Activated CD4-positive, alpha-beta T cell treated with anti-CD3 and anti-CD28 coated beads, Interleukin-2, Interleukin-4, amounts not matched to agents 100 ng/mL and 50 ng/mL, durations not matched to agents 16 hours and 8 hours (primary cell): ENCODE measurements around the gene AKAP9.
"Not testable (repeated sequence)": the region's sequence is repeated elsewhere in the genome, so short reads cannot be mapped to it uniquely, and the experiment has no call there.

ENCODE experiments used
- DNase-seq: peaks from one replicate; pipeline ENCODE4 v3.0.0-alpha.2; 2020; ENCODE audit warnings: low spot score

AKAP9 gene

DNA sequence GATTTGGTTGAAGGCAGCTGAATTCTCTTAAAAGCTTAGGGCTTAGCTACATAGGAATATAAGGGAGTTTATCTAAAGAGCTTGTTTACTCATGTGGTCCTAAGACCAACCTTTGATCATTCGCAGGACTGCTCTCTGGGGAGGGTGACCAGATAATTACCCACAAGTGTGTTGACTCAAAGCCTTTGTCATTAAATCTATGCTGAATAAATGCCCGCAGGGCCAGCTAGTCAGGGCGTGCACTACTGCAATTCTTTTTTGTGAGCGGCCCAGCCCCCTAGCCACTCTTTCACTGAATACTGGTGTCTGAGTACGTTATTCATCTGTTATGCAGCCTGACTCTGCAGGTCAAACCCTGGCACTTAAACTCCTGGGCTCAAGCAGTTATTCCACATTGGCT lies 69.6 kb downstream of the AKAP9 start:
- DNase-seq: no peak

DNA sequence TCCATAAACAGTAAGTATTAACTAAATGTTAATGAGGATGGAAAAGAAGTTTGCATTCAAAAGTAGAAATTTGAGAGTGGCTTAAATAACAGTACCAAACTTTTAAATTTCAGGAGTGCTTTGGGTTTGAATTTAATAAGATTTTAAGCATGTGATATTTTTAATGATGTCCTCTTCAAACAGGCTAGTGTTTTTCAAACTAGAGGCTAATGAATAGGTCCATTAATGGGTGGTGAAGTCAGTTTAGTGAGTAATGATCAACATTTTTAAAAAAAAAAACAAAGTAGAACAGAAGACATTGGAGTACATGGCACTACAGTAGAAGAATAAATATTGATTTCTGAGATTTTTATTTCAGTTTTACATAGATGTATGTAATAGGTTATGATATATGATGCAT lies 72.9 kb downstream of the AKAP9 start:
- no peak for DNase-seq

DNA sequence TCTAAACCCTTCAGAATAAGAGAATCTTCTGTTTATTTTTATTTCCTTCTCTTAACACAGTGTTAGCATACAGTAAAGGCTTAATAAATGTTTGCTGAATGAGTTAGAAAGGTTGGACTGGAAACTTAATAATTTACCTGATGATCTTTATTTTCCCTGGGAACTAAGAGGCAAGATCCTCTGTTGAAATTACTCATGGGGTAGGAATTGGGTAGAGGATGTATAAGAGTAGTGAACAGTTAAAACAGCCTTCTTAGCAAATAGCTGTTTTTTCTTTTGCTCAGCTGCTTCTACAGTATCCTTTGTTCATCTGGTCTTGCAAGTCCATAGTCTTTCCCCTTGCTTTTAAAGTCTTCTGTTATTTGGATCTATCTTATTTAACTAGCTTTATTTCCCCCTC lies 80.0 kb downstream of the AKAP9 start:
- no peak for DNase-seq

DNA sequence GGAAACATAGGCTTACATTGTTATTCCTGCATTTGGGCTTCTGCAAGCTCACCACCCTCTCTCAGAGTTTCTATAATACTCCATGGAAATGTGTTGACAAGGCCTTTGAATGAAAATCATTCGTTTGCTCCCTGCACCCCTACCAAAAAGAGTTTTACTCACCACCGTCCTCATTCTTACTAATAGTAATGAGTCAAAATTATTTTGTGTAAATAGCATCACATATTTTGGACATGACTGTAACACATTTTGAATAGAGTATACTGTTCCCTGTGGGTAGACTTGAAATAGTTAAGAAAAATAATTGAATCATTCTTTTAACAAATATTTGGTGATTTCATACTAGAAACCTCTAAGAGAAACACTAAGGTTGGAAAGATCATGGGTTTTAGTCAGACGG lies 84.6 kb downstream of the AKAP9 start:
- no peak for DNase-seq

DNA sequence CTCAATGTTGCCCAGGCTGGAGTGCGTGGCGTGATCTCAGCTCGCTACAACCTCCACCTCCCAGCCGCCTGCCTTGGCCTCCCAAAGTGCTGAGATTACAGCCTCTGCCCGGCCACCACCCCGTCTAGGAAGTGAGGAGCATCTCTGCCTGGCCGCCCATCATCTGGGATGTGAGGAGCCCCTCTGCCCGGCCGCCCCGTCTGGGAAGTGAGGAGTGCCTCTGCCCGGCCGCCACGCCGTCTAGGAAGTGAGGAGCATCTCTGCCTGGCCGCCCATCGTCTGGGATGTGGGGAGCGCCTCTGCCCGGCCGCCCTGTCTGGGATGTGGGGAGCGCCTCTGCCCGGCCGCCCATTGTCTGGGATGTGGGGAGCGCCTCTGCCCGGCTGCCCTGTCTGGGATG lies 86.0 kb downstream of the AKAP9 start:
- DNase-seq: not testable (repeated sequence)

DNA sequence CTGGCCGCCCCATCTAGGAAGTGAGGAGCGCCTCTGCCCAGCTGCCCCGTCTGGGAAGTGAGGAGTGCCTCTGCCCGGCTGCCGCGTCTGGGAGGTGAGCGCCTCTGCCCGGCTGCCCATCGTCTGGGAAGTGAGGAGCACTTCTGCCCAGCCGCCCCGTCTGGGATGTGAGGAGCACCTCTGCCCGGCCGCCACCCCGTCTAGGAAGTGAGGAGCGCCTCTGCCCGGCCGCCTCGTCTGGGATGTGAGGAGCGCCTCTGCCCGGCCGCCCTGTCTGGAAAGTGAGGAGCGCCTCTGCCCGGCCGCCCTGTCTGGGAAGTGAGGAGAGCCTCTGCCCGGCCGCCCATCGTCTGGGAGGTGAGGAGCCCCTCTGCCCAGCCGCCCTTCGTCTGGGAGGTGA lies 86.5 kb downstream of the AKAP9 start:
- not testable (repeated sequence) for DNase-seq

DNA sequence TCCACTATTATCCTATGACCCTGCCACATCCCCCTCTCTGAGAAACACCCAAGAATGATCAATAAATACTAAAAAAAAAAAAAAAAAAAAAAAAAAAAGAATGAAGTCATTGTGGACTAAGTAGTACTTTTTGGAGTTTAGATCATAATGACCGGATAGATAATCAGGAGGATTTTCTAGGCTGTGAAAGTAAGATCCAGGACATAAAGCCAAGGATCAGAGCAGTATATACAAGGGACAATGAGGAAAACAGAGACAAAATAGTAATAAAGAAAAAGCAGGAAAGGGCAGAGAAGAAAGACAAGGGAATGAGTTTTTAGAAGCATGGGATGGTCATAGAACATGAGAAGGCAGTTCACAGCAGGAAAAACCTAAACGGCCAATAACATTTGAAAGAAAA lies 87.6 kb downstream of the AKAP9 start:
- DNase-seq: no peak

DNA sequence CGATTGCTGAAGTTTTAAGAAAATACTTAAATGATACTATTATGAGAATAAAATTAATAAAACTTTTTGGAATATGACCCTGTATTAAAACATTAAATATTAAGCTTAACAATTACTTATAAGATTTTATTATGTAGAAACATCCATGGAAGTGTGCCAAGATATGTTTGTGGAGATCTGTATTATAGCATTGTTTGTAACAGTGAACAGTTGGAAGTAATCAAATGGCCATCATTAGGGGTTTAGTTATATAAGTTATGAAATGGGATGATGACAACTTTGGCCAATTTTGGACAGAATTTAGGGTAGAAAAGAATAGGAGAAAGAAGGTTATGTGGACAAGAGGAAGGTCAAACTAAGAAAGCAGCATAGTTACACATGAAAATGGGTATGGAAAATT lies 88.0 kb downstream of the AKAP9 start:
- no peak for DNase-seq

DNA sequence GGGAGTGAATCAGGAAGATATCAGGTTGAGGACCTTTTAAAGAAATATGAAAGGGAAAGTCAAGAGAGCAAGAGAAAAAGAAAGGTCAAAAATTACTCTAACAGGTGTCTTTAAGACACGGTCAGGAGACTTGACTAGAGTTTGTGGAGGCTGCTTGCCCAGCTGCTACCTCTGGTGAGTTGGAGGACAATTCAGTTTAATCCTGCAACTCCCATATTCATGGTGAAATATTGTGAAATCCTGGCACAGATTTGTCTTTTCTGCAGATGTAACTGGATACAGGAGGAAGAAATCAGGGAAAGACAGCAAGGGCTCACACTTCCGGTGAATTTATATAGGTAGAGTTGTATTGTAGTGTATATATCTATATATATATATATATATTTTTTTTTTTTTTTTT lies 93.5 kb downstream of the AKAP9 start:
- DNase-seq: no peak

DNA sequence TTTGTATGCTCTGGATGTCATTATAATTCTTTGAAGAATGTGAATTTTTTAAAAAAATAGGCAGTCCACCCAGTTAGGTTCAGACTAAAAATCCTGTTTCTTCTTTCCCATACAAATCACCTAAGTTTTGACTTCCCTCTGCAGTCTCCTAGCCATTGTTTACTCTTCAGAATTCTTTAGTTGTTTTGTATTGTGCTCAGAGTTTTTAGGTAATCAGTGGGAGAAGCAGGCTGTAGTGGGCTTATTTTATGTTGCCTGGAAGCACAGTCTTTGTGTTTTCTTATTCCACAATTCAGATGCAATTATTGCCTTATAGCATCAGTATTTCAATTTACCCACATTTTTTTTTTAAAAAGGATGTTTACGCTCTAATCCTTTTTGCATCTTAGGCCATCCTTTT lies 94.9 kb downstream of the AKAP9 start:
- DNase-seq: no peak

DNA sequence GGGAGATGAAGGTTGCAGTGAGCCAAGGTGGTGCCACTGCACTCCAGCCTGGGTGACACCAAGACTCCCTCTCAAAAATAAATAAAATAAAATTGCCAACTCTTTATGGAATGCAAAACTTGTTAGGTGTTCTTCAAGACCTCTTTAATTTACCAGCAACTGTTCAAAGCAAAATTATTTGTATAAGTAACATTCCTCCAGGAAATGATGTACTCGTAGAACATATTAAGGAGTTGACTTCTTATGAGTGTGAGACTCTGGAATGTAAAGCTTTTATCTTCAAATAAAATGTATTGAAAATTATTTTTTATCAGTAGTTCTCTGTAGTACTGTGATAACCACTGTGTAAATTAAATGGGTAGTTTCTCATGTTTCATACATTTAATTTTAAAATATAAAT lies 99.2 kb downstream of the AKAP9 start:
- no peak for DNase-seq

DNA sequence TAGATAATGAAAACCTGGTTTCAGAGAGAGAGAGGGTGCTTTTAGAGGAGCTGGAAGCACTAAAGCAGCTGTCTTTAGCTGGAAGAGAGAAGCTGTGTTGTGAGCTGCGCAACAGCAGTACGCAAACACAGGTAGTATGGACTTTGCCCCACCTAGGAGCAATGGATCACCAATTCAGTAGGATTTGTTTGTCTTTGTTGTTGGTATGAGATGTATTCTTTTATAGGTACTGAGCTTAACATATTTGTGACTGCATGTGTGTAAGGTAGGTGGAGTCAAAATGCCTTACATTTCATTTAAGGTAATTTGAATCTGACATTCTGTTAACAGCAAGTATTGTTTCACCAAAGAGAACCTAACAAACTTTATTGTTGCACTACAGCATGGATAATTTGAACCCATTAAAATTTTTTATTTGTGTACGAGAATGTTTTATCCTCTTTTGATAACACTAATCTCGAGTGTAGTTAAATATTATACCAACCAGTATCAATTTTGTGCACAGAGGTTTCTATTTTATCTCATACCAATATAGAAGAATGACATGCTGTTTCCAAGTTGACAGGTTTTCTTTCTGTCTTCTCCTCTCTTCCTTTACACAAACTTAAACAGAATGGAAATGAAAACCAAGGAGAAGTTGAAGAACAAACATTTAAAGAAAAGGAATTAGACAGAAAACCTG lies 101.5 kb downstream of the AKAP9 start:
- DNase-seq: no peak

DNA sequence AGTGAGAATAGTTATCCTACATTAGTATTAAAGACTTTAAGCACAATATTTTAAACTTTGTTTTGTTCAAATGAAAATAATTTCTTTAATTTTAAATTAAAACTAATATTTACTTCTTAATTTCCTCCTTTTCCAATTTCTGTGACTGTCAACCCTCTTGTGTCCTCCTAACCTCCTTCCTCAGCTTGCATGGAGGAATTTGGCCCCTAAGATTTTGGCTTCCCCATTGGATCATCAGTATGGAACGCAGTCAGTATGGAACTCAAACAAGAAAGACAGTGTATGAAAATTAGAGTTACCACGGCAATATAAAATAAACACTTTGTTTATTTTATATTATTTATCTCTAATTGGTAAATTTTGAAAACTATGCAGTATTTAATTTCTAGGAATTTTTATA lies 102.4 kb downstream of the AKAP9 start:
- DNase-seq: no peak

DNA sequence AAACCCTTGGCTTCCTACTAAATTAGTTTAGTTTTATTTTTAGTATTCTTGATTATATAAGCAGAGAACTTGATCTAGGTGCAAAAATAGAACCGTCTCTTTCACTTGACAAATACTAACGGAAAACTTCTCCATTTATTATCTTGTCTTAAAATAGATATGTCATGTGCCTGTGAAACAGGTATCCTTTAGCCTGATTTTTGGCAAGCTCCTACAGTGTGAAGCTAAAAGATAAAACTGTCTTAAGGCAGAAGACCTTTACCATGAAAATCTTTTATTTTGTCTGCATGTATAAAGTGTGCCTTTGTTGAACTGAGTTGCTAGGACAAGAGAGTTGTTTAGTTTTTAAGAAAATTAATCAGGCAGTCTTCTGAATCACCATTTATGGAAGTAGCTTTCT lies 103.0 kb downstream of the AKAP9 start:
- DNase-seq: no peak

DNA sequence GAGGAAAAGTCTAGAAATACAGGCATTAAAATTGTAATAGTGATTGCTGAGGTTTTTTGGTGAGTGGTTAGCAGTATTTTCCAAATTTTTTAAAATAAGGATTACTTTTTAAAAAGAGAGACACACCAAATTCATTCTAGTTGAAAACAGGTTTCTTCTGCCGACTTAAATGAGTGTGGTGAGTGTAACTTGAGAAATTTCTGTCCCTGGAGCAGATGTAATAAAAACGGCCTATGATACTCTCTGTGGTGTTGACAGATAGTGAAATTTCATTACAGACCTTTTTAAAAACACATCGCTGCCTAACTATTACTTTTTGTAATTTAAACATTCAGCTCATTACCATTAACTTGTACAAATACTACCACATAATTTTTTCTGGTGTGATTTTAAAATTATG lies 103.5 kb downstream of the AKAP9 start:
- no peak for DNase-seq

DNA sequence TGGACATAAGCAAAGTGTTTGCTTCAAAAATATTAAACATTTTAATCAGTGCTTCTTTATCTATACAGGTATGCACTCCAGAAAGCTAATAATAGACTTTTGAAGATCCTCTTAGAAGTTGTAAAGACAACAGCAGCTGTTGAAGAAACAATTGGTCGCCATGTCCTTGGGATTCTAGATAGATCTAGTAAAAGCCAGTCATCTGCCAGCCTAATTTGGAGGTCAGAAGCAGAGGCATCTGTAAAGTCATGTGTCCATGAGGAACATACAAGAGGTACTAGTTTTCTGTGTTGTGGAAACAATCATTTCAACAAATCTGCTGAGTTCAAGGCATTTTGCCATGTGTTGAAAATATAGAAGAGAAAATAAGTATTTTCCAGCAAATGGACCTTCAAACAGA lies 104.3 kb downstream of the AKAP9 start:
- no peak for DNase-seq

DNA sequence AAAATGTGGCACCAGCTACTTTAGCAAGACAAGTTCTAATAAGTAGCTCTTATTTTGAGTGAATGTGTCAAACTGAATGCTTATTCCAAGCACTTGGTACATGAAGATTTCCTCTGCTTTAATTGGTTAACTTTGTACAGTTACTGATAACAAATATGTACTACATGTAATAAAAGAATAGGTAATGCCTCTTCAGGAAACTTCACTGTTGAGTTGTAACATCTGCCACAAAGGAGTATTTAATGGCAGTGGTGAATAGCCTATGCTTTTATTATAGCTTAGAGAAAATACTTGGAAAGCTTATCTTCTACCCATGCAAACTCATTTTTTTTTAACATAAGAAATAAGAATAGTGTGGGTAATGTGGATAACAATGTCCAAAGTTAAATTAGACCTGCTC lies 111.0 kb downstream of the AKAP9 start:
- no peak for DNase-seq

DNA sequence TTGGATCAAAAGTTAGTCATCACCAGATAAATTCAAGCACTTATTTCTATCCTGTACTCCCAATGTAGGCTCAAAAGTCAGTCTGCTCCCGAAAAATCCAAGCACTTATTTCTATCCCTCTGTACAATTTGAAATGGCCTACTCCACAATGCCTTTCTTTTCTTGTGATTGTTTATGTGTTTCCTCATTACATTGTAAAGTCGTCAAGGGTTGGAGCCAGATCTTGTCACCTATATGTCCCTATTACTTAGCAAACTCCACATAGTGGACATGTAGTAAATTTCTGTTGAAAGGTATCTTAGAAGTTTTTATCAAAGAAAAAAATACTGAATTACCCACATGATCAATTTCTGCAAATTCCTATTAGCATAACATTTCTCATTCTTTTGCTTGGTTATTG lies 111.5 kb downstream of the AKAP9 start:
- no peak for DNase-seq

DNA sequence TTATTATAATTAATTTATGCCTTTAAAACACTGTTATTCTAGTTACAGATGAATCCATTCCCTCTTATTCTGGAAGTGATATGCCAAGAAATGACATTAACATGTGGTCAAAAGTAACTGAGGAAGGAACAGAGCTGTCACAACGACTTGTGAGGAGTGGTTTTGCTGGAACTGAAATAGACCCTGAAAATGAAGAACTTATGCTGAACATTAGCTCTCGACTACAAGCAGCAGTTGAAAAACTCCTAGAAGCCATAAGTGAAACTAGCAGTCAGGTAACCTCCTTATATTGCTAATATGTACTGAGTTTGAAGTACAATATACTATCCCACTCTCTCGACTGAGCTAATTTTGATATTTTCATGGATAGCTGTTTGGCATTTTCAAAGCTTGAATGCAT lies 112.0 kb downstream of the AKAP9 start:
- no peak for DNase-seq

DNA sequence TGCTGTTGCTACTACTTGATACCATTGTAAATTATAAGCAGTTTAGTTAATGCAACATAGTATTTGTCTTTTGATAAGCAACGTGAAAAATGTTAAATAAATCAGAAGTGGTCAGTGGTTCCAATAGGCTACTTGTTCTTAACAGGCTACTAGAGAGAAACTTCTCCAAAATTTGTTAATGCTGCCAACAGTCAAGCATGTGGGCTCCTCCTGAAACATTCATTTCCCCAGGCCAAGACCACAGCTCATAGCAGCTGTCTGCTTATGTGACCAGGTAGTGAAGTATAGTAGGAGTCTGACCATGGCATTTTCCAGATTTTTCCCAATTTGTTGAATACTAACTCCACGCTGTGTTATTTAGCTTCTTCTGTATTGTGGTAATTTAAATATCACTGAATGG lies 112.7 kb downstream of the AKAP9 start:
- no peak for DNase-seq

DNA sequence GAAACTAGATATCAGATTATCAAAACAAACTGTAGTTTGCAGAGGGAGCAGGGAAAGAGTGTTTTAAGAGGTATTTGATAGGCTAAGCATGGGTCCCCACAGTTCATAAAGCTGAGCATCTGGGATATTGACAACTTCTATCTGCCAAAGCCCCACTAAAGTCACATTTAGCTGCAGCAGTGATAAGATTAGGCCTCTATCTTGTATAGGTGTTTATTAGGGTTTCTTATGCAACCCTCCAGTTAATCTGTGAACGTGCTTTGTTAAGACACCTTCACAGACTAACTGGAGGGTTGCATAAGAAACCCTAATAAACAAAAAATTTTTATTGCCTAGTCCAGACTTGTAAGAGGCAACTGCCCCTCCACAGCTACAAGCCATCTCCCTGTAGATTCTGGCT lies 115.6 kb downstream of the AKAP9 start:
- DNase-seq: no peak

DNA sequence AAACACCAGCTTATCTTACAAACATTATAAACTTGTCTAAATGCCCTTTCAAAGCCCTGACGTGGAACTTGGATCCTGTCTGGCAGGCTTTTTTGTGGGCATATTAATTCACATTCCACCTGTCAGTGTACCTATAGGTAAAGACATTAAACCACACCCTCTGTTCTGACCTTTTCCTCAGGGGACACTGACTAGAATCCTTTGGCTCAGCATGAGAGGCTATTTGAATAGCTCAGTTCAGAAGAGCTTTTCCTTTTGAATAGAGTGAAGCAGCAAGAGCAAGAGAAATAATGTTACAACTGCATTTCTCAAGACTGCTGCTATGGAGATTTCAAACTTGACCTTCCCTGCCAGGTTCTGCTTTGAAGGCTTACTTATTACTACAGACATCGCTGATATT lies 116.7 kb downstream of the AKAP9 start:
- no peak for DNase-seq

DNA sequence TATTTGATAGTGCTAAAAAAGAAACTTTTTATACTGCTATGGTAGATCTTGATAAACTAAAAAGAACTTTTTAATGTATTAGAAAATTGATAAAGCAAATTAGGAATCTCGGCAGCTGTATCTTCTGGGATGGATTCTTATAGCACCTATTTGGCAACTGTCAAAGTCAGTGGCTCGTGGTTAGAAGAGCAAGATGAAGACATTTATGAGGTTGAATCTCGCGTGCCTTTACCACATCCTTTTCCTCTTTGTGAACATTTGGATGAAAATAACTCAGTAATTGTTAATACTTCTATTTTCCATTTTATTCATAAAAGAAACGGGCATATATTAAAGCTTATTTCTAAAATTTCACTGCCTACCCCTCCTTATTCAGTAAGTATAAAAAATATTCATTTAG lies 117.4 kb downstream of the AKAP9 start:
- DNase-seq: peak; percentile 31

DNA sequence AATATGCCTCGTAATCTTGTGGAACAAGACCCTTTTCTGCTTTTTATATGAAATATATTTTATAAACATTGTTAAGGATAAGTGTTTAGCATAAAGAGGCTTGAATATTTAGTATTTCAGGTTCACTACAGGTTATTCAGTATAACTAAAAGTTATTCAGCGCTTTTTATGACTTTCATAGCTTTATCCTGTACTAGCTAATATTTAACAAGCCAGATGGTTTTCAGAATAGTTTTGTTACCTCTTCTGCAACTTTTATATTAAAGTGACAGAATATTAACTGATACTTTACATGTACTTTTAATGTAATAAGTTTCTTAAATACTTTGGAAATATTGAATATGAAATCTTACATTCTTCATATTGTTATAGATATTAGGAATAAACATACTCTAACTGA lies 118.2 kb downstream of the AKAP9 start:
- no peak for DNase-seq

DNA sequence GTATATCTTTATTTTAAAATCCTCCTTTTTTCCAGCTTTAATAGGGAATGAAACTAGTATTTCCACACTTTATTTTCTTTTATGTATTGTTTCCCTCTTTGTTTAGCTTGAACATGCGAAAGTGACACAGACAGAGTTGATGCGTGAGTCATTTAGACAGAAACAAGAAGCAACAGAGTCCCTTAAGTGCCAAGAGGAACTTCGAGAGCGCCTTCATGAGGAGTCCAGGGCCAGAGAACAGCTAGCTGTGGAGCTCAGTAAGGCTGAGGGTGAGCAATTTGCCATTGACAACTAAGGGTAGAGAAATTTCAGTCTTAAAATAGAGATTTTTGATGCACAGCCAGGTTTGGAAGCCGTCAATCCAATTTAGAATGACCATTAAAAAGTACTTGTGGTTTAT lies 120.5 kb downstream of the AKAP9 start:
- no peak for DNase-seq
